Stomach (tissue), 9 donors: ENCODE results near the gene SEMA5A. TPM values are rescaled to one million over a fixed set of nuclear protein-coding genes. Genes with fewer than 3 reads are reported as not detected.

Experiments
- DNase-seq, 2 donors: peaks; one replicate each; pipeline versions ENCODE4 v3.0.0 to v3.0.0-alpha.2; 2013 to 2019
- H3K27ac ChIP-seq, 5 donors: fragments of 200-600 bp in 4 of 5; sonication (generic) in 4 of 5; one replicate each; pipeline ENCODE4 v1.5.1; 2013 to 2019; ENCODE audit warnings: mild to moderate bottlenecking in 1 of 5, moderate library complexity in 1 of 5
- H3K27me3 ChIP-seq, 3 donors: fragments of 200-600 bp; sonication (generic); one replicate each; pipeline ENCODE4 v1.5.1; 2017 to 2019; ENCODE audit warnings: mixed run types in 1 of 3
- H3K36me3 ChIP-seq, 4 donors: fragments of 200-600 bp; sonication (generic); 1 replicate in 3 of 4; 2 replicates in 1 of 4; pipeline ENCODE4 v1.5.1; 2016 to 2019
- H3K4me1 ChIP-seq, 4 donors: fragments of 200-600 bp; sonication (generic); one replicate each; pipeline ENCODE4 v1.5.1; 2016 to 2019
- H3K4me3 ChIP-seq, 4 donors: fragments of 200-600 bp; sonication (generic) in 3 of 4; one replicate each; pipeline ENCODE4 v1.5.1; 2016 to 2019; ENCODE audit warnings: mild to moderate bottlenecking in 1 of 4
- H3K9me3 ChIP-seq, 4 donors: fragments of 200-600 bp; sonication (generic); one replicate each; pipeline ENCODE4 v1.5.1; 2016 to 2019
- CTCF ChIP-seq, 7 experiments: fragments of 450-650 bp in 4 of 7; fragments of 200-600 bp in 3 of 7; sonication (generic) in 3 of 7; IDR thresholded peaks; one replicate each; pipeline ENCODE4 v1.5.1; 2016 to 2019; ENCODE audit warnings: antibody characterized with exemption in 7 of 7, control low read depth in 2 of 7, mild to moderate bottlenecking in 1 of 7
- EP300 ChIP-seq: sonication (generic); formaldehyde crosslinking; IDR thresholded peaks from one replicate; pipeline ENCODE4 v1.6.1; 2017; ENCODE audit warnings: antibody characterized with exemption
- POLR2A ChIP-seq, 4 donors: fragments of 450-650 bp; IDR thresholded peaks; one replicate each; pipeline ENCODE4 v1.6.1; 2016; ENCODE audit warnings: antibody characterized with exemption in 4 of 4, control low read depth in 2 of 4, mild to moderate bottlenecking in 1 of 4, moderate library complexity in 1 of 4
- POLR2AphosphoS5 ChIP-seq, 3 donors: sonication (generic); formaldehyde crosslinking; IDR thresholded peaks; one replicate each; pipeline ENCODE4 v1.6.1; 2016; ENCODE audit warnings: antibody characterized with exemption in 3 of 3
- WGBS, 5 donors: extraction: QIAGEN DNeasy Blood & Tissue Kit in 3 of 5; methylation state at CpG; one replicate each; pipeline versions ENCODE4 v1.1.5 to v1.1.7; 2013 to 2018; 5-methylcytosine and 5-hydroxymethylcytosine counted together
- intact Hi-C: fragments of 100-400 bp; cut with DNase I; formaldehyde crosslinking; loops from one replicate; pipeline ENCODE4 v1.15.1; 2023; ENCODE audit warnings: low total_unique reads
- polyA plus RNA-seq, 3 donors: library from polyadenylated mRNA; stranded (reverse); fragments of 200-250 nt; gene quantifications; one replicate each; pipeline ENCODE4 v1.2.3, GENCODE V29; 2013
- total RNA-seq, 5 donors: library from RNA; depleted of rRNA; stranded (reverse); fragments of >200 nt; gene quantifications; one replicate each; pipeline versions ENCODE4 v1.1.0 to v1.2.3, GENCODE V29; 2014 to 2016
- donor health status: healthy with polysubstance abuse.
- donor health status: Bipolar disorder and iron deficiency.
- donor health status: healthy.

The SEMA5A gene
- total and polyA plus RNA-seq, 8 donors: 0.62 to 26.4 (median 3.2) TPM

- H3K36me3 ChIP-seq: peaks cover 0 to 4% (median 1%) of the 10 kb centered on the region in 4 donors
- H3K9me3 ChIP-seq: no peaks in the 10 kb centered on the region
- 51 to 80% (median 72%) methylated on average over 1 to 2 of the region's 2 CpGs for WGBS, 5 donors
- DNase-seq: no peak
- H3K4me1 ChIP-seq: no peaks in the 10 kb centered on the region
- intact Hi-C loops: no loop called here
- H3K27me3 ChIP-seq: no peaks in the 10 kb centered on the region
- no peak overlapping the region for H3K4me3 ChIP-seq
- TF ChIP-seq EP300 (no peak), POLR2AphosphoS5 (IDR thresholded peaks at IDR 0.05) (no peak), POLR2A (IDR thresholded peaks at IDR 0.05) (no peak), CTCF (IDR thresholded peaks at IDR 0.05) (no peak)
- no peak overlapping the region for H3K27ac ChIP-seq
Observed at GRCh38 chr5:9045946-9046345, 499.9 kb downstream of the SEMA5A start.

GRCh38 chr5:9042241-9042640 is 503.6 kb downstream of the SEMA5A start:
- H3K9me3 ChIP-seq: no peaks in the 10 kb centered on the region
- H3K27me3 ChIP-seq: no peaks in the 10 kb centered on the region
- TF ChIP-seq POLR2AphosphoS5 (IDR thresholded peaks at IDR 0.05) (no peak), CTCF (IDR thresholded peaks at IDR 0.05) (no peak)
- H3K27ac ChIP-seq: no peak overlapping the region
- no peaks in the 10 kb centered on the region for H3K4me1 ChIP-seq
- peaks cover 0 to 4% (median 0%) of the 10 kb centered on the region in 4 donors for H3K36me3 ChIP-seq
- no peak overlapping the region for H3K4me3 ChIP-seq
- WGBS, 5 donors: 93 to 100% (median 100%) methylated on average over 1 of the region's 1 CpG
- no peak for DNase-seq
- intact Hi-C loops: no loop called here

GRCh38 chr5:9040475-9040874 is 505.4 kb downstream of the SEMA5A start:
- no peak overlapping the region for H3K4me3 ChIP-seq
- no peak for DNase-seq
- H3K27me3 ChIP-seq: no peaks in the 10 kb centered on the region
- peaks cover 0 to 4% (median 0%) of the 10 kb centered on the region in 4 donors for H3K36me3 ChIP-seq
- no peaks in the 10 kb centered on the region for H3K4me1 ChIP-seq
- WGBS, 5 donors: 80 to 94% (median 85%) methylated on average over 2 of the region's 2 CpGs
- no peak for TF ChIP-seq EP300
- TF ChIP-seq POLR2A (IDR thresholded peaks at IDR 0.05): no peak
- no peak for TF ChIP-seq POLR2AphosphoS5 (IDR thresholded peaks at IDR 0.05)
- TF ChIP-seq CTCF (IDR thresholded peaks at IDR 0.05): no peak
- intact Hi-C loops: no loop called here
- H3K27ac ChIP-seq: no peak overlapping the region
- no peaks in the 10 kb centered on the region for H3K9me3 ChIP-seq

GRCh38 chr5:9037048-9037447 is 508.8 kb downstream of the SEMA5A start:
- DNase-seq: no peak
- WGBS, 5 donors: 34 to 57% (median 52%) methylated on average over 3 of the region's 3 CpGs

GRCh38 chr5:9035346-9035745 is 510.5 kb downstream of the SEMA5A start:
- TF ChIP-seq POLR2A (IDR thresholded peaks at IDR 0.05) (no peak), EP300 (no peak), POLR2AphosphoS5 (IDR thresholded peaks at IDR 0.05) (no peak), CTCF (IDR thresholded peaks at IDR 0.05) (no peak)
- DNase-seq: no peak
- Histone ChIP-seq H3K9me3 (no peaks in the 10 kb centered on the region), H3K4me3 (no peak overlapping the region), H3K27ac (no peak overlapping the region), H3K4me1 (no peaks in the 10 kb centered on the region), H3K27me3 (no peaks in the 10 kb centered on the region), H3K36me3 (no peaks in the 10 kb centered on the region)
- WGBS, 5 donors: 69 to 83% (median 77%) methylated on average over 3 of the region's 3 CpGs
- intact Hi-C loops: no loop called here

More at GRCh38 chr5:9037048-9037447, 508.8 kb downstream of the SEMA5A start:
- H3K27ac ChIP-seq: no peak overlapping the region
- no peak overlapping the region for H3K4me3 ChIP-seq
- TF ChIP-seq POLR2A (IDR thresholded peaks at IDR 0.05) (no peak), POLR2AphosphoS5 (IDR thresholded peaks at IDR 0.05) (no peak)
- no peaks in the 10 kb centered on the region for H3K27me3 ChIP-seq
- no peaks in the 10 kb centered on the region for H3K4me1 ChIP-seq
- H3K9me3 ChIP-seq: no peaks in the 10 kb centered on the region
- no peaks in the 10 kb centered on the region for H3K36me3 ChIP-seq
- intact Hi-C loops: no loop called here
